HCT116 (cell line): ENCODE results near the gene PYGB. TPM values are rescaled to one million over a fixed set of nuclear protein-coding genes. Genes with fewer than 3 reads are reported as not detected.

Source experiments
- ATAC-seq: fragments of 200-7000 bp; cut with Tn5 transposase; 2 replicates; pipeline ENCODE4 v1.9.1; 2020; ENCODE audit warnings: mild to moderate bottlenecking, moderate library complexity
- BruUV-seq: library from RNA; stranded (reverse); fragments of 400-500 nt; replicated peaks from 2 replicates; lab custom pipeline; 2021; lab: Mats Ljungman, UMichigan
- CTCF ChIA-PET: fragments of 300-600 bp; sonication (Branson Sonifier 250); formaldehyde crosslinking; loops from one replicate; lab custom pipeline; 2021; ENCODE audit warnings: antibody characterized with exemption; lab: Charles Lee
- POLR2A ChIA-PET: fragments of 300-600, 350-600 bp; sonication (Branson Sonifier 250); formaldehyde crosslinking; loops from one replicate; lab custom pipeline; 2021; ENCODE audit warnings: antibody characterized with exemption; lab: Charles Lee
- RAD21 ChIA-PET, 2 experiments: fragments of 300-600 bp; sonication (Branson Sonifier 250); formaldehyde crosslinking; loops; one replicate each; lab custom pipeline; 2023; ENCODE audit warnings: low total read pairs in 2 of 2; ENCODE audit not compliant: uncharacterized antibody in 2 of 2, unreplicated experiment in 2 of 2, low non-redundant PET in 1 of 2; lab: Charles Lee
- DNase-seq: peaks from one replicate; pipeline ENCODE4 v3.0.0-alpha.2; 2010; ENCODE audit warnings: low read depth, low spot score
- H2AFZ ChIP-seq: fragments of 200-600 bp; shearing (Covaris generic), sonication (generic); 2 replicates; pipeline ENCODE4 v1.6.1; 2017; ENCODE audit warnings: low read depth, mixed run types, mixed read lengths, antibody characterized with exemption, low read length; ENCODE audit not compliant: poor library complexity, severe bottlenecking
- H3K27ac ChIP-seq: 2 replicates; pipeline ENCODE4 v1.5.1; 2012; ENCODE audit warnings: low read depth, low read length
- H3K27me3 ChIP-seq: fragments of 200-600 bp; sonication (generic); 2 replicates; pipeline ENCODE4 v1.6.1; 2016; ENCODE audit warnings: mixed run types, low read length, mixed read lengths; ENCODE audit not compliant: insufficient read depth
- H3K36me3 ChIP-seq, 2 experiments: fragments of 200-500 bp in 1 of 2; fragments of 200-600 bp in 1 of 2; sonication (Bioruptor generic) in 1 of 2; sonication (generic) in 1 of 2; 2 replicates each; pipeline versions ENCODE4 v1.5.1 to v1.6.1; 2014 to 2016; ENCODE audit warnings: low read length in 2 of 2, inconsistent platforms in 1 of 2, mixed read lengths in 1 of 2, mixed run types in 1 of 2; ENCODE audit not compliant: insufficient read depth in 2 of 2, control insufficient read depth in 1 of 2
- H3K4me1 ChIP-seq, 2 experiments: fragments of 200-600 bp in 1 of 2; sonication (generic) in 1 of 2; 2 replicates each; pipeline versions ENCODE4 v1.5.1 to v1.6.1; 2012 to 2017; ENCODE audit warnings: low read length in 2 of 2, inconsistent platforms in 1 of 2, mild to moderate bottlenecking in 1 of 2, mixed read lengths in 1 of 2, mixed run types in 1 of 2, moderate library complexity in 1 of 2; ENCODE audit not compliant: insufficient read depth in 2 of 2, control insufficient read depth in 1 of 2
- H3K4me2 ChIP-seq: fragments of 200-600 bp; sonication (generic); 2 replicates; pipeline ENCODE4 v1.6.1; 2017; ENCODE audit warnings: mixed run types, low read length, mixed read lengths
- H3K4me3 ChIP-seq, 2 experiments: fragments of 200-600 bp in 1 of 2; sonication (generic) in 1 of 2; replicated peaks in 1 of 2; 2 replicates each; pipeline ENCODE4 v1.5.1; 2011 to 2016; ENCODE audit warnings: low read length in 2 of 2, control low read depth in 1 of 2, low read depth in 1 of 2, mild to moderate bottlenecking in 1 of 2, mixed read lengths in 1 of 2, mixed run types in 1 of 2
- H3K79me2 ChIP-seq: fragments of 200-600 bp; sonication (generic); 2 replicates; pipeline ENCODE4 v1.6.1; 2017; ENCODE audit warnings: mild to moderate bottlenecking, mixed run types, low read length, moderate library complexity, mixed read lengths; ENCODE audit not compliant: insufficient read depth
- H3K9ac ChIP-seq: fragments of 200-600 bp; sonication (generic); 2 replicates; pipeline ENCODE4 v1.6.1; 2016; ENCODE audit warnings: low read length, mixed read lengths
- H3K9me2 ChIP-seq: fragments of 200-600 bp; sonication (generic), shearing (Covaris generic); 2 replicates; pipeline ENCODE4 v1.6.1; 2017; ENCODE audit warnings: mixed run types, mild to moderate bottlenecking, moderate library complexity; ENCODE audit not compliant: insufficient read depth
- H3K9me3 ChIP-seq, 2 experiments: fragments of 200-500 bp in 1 of 2; fragments of 200-600 bp in 1 of 2; sonication (Bioruptor generic) in 1 of 2; sonication (generic) in 1 of 2; 2 replicates each; pipeline ENCODE4 v1.6.1; 2014 to 2017; ENCODE audit warnings: low read length in 2 of 2, mixed read lengths in 2 of 2, inconsistent platforms in 1 of 2, low read depth in 1 of 2, mild to moderate bottlenecking in 1 of 2, mixed run types in 1 of 2, moderate library complexity in 1 of 2; ENCODE audit not compliant: control insufficient read depth in 1 of 2, insufficient read depth in 1 of 2
- H4K20me1 ChIP-seq: fragments of 200-600 bp; sonication (generic), shearing (Covaris generic); 2 replicates; pipeline ENCODE4 v1.6.1; 2017; ENCODE audit warnings: mixed run types, mild to moderate bottlenecking, moderate library complexity; ENCODE audit not compliant: insufficient read depth
- CTCF ChIP-seq, 3 experiments: fragments of 200-600 bp in 1 of 3; sonication (generic) in 1 of 3; IDR thresholded peaks in 2 of 3; conservative IDR thresholded peaks in 1 of 3; 2 replicates each; pipeline ENCODE4 v1.5.1; 2012 to 2017; ENCODE audit warnings: low read depth in 2 of 3, low read length in 2 of 3, antibody characterized with exemption in 1 of 3, borderline replicate concordance in 1 of 3, control low read depth in 1 of 3, mild to moderate bottlenecking in 1 of 3, mixed read lengths in 1 of 3, mixed run types in 1 of 3, moderate library complexity in 1 of 3; ENCODE audit not compliant: insufficient read depth in 1 of 3
- EGR1 ChIP-seq: IDR thresholded peaks from 2 replicates; pipeline ENCODE4 v1.6.1; 2012; ENCODE audit warnings: low read depth
- ELF1 ChIP-seq: IDR thresholded peaks from 2 replicates; pipeline ENCODE4 v1.6.1; 2012; ENCODE audit warnings: low read depth, borderline replicate concordance
- FOSL1 ChIP-seq: IDR thresholded peaks from 2 replicates; pipeline ENCODE4 v1.6.1; 2012; ENCODE audit warnings: low read depth
- JUND ChIP-seq: IDR thresholded peaks from 2 replicates; pipeline ENCODE4 v1.6.1; 2012
- RAD21 ChIP-seq: IDR thresholded peaks from 2 replicates; pipeline ENCODE4 v1.6.1; 2012; ENCODE audit warnings: low read depth, mild to moderate bottlenecking
- REST ChIP-seq: IDR thresholded peaks from 2 replicates; pipeline ENCODE4 v1.6.1; 2012; ENCODE audit warnings: low read depth
- SIN3A ChIP-seq: IDR thresholded peaks from 2 replicates; pipeline ENCODE4 v1.6.1; 2012; ENCODE audit warnings: low read depth
- TCF7L2 ChIP-seq: IDR thresholded peaks from 2 replicates; pipeline ENCODE4 v1.7.0; 2011; ENCODE audit warnings: borderline replicate concordance, inconsistent platforms; ENCODE audit not compliant: insufficient read depth, insufficient read length; ENCODE audit errors: extremely low read depth
- intact Hi-C: fragments of 100-400 bp; cut with micrococcal nuclease; formaldehyde crosslinking; loops from 2 replicates; pipeline ENCODE4 v1.10.0; 2022
- total RNA-seq: library from RNA; stranded (reverse); gene quantifications from one replicate; pipeline ENCODE4 v1.2.1, GENCODE V29; 2021; ENCODE audit not compliant: unreplicated experiment

The PYGB gene
- total RNA-seq, 1 experiment from 2014 or later, result 87.8 TPM

- Histone ChIP-seq H3K4me2 (no peak overlapping the region), H3K9ac (no peak overlapping the region), H3K27ac (no peak overlapping the region), H3K4me3 (no peak overlapping the region), H3K9me2 (no peaks in the 10 kb centered on the region), H3K79me2 (no peaks in the 10 kb centered on the region), H3K4me1 (peaks cover 11 to 16% of the 10 kb centered on the region in 2 experiments), H3K36me3 (no peaks in the 10 kb centered on the region; a peak in 1 of 4 replicates), H3K27me3 (no peaks in the 10 kb centered on the region), H2AFZ (no peak overlapping the region), H4K20me1 (no peaks in the 10 kb centered on the region), H3K9me3 (no peaks in the 10 kb centered on the region)
- ATAC-seq (no peak), DNase-seq (no peak)
- POLR2A ChIA-PET, result no interaction called here
- no peak for TF ChIP-seq FOSL1
- TF ChIP-seq TCF7L2, result no peak
- no peak for TF ChIP-seq REST
- TF ChIP-seq CTCF (IDR thresholded peaks at IDR 0.05 in 2 of 3, conservative IDR thresholded peaks at IDR 0.05 in 1 of 3; ENCODE audit: borderline replicate concordance in 1 of 3, insufficient read depth in 1 of 3, low read depth in 2 of 3, low read length in 2 of 3), result no peak
- no peak for TF ChIP-seq RAD21
- TF ChIP-seq EGR1, result no peak
- TF ChIP-seq JUND, result no peak
- no peak for TF ChIP-seq SIN3A
- no peak for TF ChIP-seq ELF1
- intact Hi-C loops, result no loop called here
- BruUV-seq, result no TSS peak
- RAD21 ChIA-PET, result no interaction called here
- CTCF ChIA-PET, result no interaction called here
Measured at GRCh38 chr20:25315418-25316210, 67.7 kb downstream of the PYGB start.
